K562 (cell line): ENCODE data around the gene TXNRD2. TPM values are rescaled to one million over a fixed set of nuclear protein-coding genes. Genes with fewer than 3 reads are reported as not detected.

Experiments used
- E2F1 ChIP-seq: sonication (generic); formaldehyde crosslinking; IDR thresholded peaks from 2 replicates; pipeline ENCODE4 v1.8.1; 2023; ENCODE audit warnings: mild to moderate bottlenecking, missing genetic modification reagents, moderate library complexity
- ELF4 ChIP-seq: fragments of 450-650 bp; formaldehyde crosslinking; IDR thresholded peaks from 2 replicates; pipeline ENCODE4 v1.4.0; 2022; ENCODE audit warnings: missing genetic modification characterization
- HDAC6 ChIP-seq: IDR thresholded peaks from 2 replicates; pipeline ENCODE4 v1.6.1; 2012; ENCODE audit warnings: low read depth, mild to moderate bottlenecking, control low read depth, inconsistent platforms, low read length, moderate library complexity
- HEY1 ChIP-seq: fragments of 250-450 bp; sonication (Bioruptor Pico); IDR thresholded peaks from 2 replicates; pipeline ENCODE4 v1.5.0; 2020; ENCODE audit warnings: mild to moderate bottlenecking, moderate library complexity, borderline replicate concordance
- HLTF ChIP-seq: fragments of 450-650 bp; IDR thresholded peaks from 2 replicates; pipeline ENCODE4 v1.6.1; 2016
- HNRNPUL1 ChIP-seq: fragments of 200-400 bp; formaldehyde crosslinking; IDR thresholded peaks from 2 replicates; pipeline ENCODE4 v1.6.1; 2017; ENCODE audit warnings: low read length
- LEF1 ChIP-seq: fragments of 450-650 bp; IDR thresholded peaks from 2 replicates; pipeline ENCODE4 v1.6.1; 2016; ENCODE audit warnings: mild to moderate bottlenecking
- NFE2L1 ChIP-seq: fragments of 450-650 bp; IDR thresholded peaks from 2 replicates; pipeline ENCODE4 v1.6.1; 2016; ENCODE audit warnings: missing genetic modification characterization, low read depth, mild to moderate bottlenecking, missing compliant biosample characterization, moderate library complexity, borderline replicate concordance
- POLR2H ChIP-seq: IDR thresholded peaks from 2 replicates; pipeline ENCODE4 v1.6.1; 2016; ENCODE audit warnings: missing genetic modification characterization, low read depth, mild to moderate bottlenecking, control low read depth, missing compliant biosample characterization, moderate library complexity
- PREB ChIP-seq: sonication (generic); formaldehyde crosslinking; IDR thresholded peaks from 2 replicates; pipeline ENCODE4 v1.8.1; 2023; ENCODE audit warnings: mild to moderate bottlenecking, missing genetic modification reagents
- TBP ChIP-seq: optimal IDR thresholded peaks from 2 replicates; pipeline ENCODE3; 2011; ENCODE audit warnings: low read depth, low read length, improper control_type of control experiment
- ZC3H11A ChIP-seq: IDR thresholded peaks from 2 replicates; pipeline ENCODE4 v1.6.1; 2012; ENCODE audit warnings: low read depth, low read length, improper control_type of control experiment
- ZFX ChIP-seq: sonication (generic); formaldehyde crosslinking; IDR thresholded peaks from 2 replicates; pipeline ENCODE4 v1.8.0; 2022; ENCODE audit warnings: mild to moderate bottlenecking, missing genetic modification reagents, moderate library complexity
- ZHX1 ChIP-seq: fragments of 150-350 bp; conservative IDR thresholded peaks from 2 replicates; pipeline ENCODE4 v1.6.1; 2014; ENCODE audit warnings: low read length
- polyA plus RNA-seq, 8 experiments: library from polyadenylated mRNA; depleted of rRNA in 4 of 8; stranded (reverse) in 5 of 8; unstranded in 3 of 8; fragments of >200 nt; fragmentation: Nextera tagmentation in 2 of 8; fragmentation: Illumina TruSeq in 1 of 8; extraction: Ambion mirVana in 2 of 8; extraction: Trizol in 1 of 8; gene quantifications; 2 replicates each; pipeline versions ENCODE4 v1.2.1 to v1.2.3, GENCODE V29; 2011 to 2014; ENCODE audit warnings: inconsistent platforms in 1 of 8, missing spikeins in 1 of 8
- total RNA-seq, 7 experiments: library from RNA; depleted of rRNA in 6 of 7; stranded (reverse); fragments of >200 nt in 6 of 7; fragmentation: Illumina TruSeq in 2 of 7; extraction: Trizol in 2 of 7; gene quantifications; 2 replicates each; pipeline versions ENCODE4 v1.2.1 to v1.2.3, GENCODE V29; 2011 to 2021; ENCODE audit warnings: low replicate concordance in 1 of 7
- TF ChIP-seq, protein P1 (sequence below): sonication (generic); formaldehyde crosslinking; IDR thresholded peaks from 2 replicates; pipeline ENCODE4 v1.8.1; 2022; ENCODE audit warnings: missing genetic modification reagents
- TF ChIP-seq, protein P2 (sequence below): fragments of 250-450 bp; sonication (Bioruptor Pico); IDR thresholded peaks from 2 replicates; pipeline ENCODE4 v1.5.0; 2021
- TF ChIP-seq, protein P3 (sequence below), 2 experiments: fragments of 450-650 bp; conservative IDR thresholded peaks; 2 replicates each; pipeline ENCODE4 v1.6.1; 2017; ENCODE audit warnings: mild to moderate bottlenecking in 2 of 2, moderate library complexity in 2 of 2

Gene TXNRD2
- total and polyA plus RNA-seq, 9 of the 15 experiments (the other 6 are each of a cell fraction or from before 2014, with no cell fraction given) = 3.3 to 80.2 (median 49.4) TPM

- TF ChIP-seq ZHX1 (peak; percentile 86; the same call in 1 of the 2 replicates), HLTF (0 out of 2 replicates have a peak, but pooled peaks have one; percentile 71), POLR2H (tag) (no peak), E2F1 (CRISPR knock-in tag) (peak; percentile 87), ZFX (no peak), HEY1 (CRISPR knock-in tag) (no peak), ELF4 (CRISPR knock-in tag) (peak; percentile 91), ZC3H11A (peak; percentile 87), TBP (peak; percentile 42), HNRNPUL1 (no peak), LEF1 (peak; percentile 98), HDAC6 (0 out of 2 replicates have a peak, but pooled peaks have one; percentile 82), NFE2L1 (tag) (no peak), PREB (CRISPR knock-in tag) (no peak)
- TF ChIP-seq, protein P1, sequence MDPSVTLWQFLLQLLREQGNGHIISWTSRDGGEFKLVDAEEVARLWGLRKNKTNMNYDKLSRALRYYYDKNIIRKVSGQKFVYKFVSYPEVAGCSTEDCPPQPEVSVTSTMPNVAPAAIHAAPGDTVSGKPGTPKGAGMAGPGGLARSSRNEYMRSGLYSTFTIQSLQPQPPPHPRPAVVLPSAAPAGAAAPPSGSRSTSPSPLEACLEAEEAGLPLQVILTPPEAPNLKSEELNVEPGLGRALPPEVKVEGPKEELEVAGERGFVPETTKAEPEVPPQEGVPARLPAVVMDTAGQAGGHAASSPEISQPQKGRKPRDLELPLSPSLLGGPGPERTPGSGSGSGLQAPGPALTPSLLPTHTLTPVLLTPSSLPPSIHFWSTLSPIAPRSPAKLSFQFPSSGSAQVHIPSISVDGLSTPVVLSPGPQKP (CRISPR knock-in tag) = no peak
- TF ChIP-seq, protein P2, sequence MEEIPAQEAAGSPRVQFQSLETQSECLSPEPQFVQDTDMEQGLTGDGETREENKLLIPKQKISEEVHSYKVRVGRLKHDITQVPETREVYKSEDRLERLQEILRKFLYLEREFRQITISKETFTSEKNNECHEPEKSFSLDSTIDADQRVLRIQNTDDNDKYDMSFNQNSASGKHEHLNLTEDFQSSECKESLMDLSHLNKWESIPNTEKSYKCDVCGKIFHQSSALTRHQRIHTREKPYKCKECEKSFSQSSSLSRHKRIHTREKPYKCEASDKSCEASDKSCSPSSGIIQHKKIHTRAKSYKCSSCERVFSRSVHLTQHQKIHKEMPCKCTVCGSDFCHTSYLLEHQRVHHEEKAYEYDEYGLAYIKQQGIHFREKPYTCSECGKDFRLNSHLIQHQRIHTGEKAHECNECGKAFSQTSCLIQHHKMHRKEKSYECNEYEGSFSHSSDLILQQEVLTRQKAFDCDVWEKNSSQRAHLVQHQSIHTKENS = no peak
- TF ChIP-seq, protein P3, sequence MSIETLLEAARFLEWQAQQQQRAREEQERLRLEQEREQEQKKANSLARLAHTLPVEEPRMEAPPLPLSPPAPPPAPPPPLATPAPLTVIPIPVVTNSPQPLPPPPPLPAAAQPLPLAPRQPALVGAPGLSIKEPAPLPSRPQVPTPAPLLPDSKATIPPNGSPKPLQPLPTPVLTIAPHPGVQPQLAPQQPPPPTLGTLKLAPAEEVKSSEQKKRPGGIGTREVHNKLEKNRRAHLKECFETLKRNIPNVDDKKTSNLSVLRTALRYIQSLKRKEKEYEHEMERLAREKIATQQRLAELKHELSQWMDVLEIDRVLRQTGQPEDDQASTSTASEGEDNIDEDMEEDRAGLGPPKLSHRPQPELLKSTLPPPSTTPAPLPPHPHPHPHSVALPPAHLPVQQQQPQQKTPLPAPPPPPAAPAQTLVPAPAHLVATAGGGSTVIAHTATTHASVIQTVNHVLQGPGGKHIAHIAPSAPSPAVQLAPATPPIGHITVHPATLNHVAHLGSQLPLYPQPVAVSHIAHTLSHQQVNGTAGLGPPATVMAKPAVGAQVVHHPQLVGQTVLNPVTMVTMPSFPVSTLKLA (conservative IDR thresholded peaks at IDR 0.05) = peak in 1 of 2 experiments; percentile 97; a peak in 3 of 4 replicates
Measured at GRCh38 chr22:19891317-19892256, 50.0 kb downstream of the TXNRD2 start (continued).
